Esophagus muscularis mucosa (tissue), 4 donors: ENCODE data around the gene RALGDS.

Experiments
- EP300 ChIP-seq: sonication (generic); formaldehyde crosslinking; IDR thresholded peaks from one replicate; pipeline ENCODE4 v1.6.1; 2017; ENCODE audit warnings: antibody characterized with exemption
- POLR2A ChIP-seq: fragments of 450-650 bp; IDR thresholded peaks from one replicate; pipeline ENCODE4 v1.6.1; 2017; ENCODE audit warnings: antibody characterized with exemption, moderate library complexity, mild to moderate bottlenecking, low read depth
- POLR2AphosphoS5 ChIP-seq, 2 donors: sonication (generic); formaldehyde crosslinking; IDR thresholded peaks; one replicate each; pipeline ENCODE4 v1.6.1; 2017; ENCODE audit warnings: antibody characterized with exemption in 2 of 2
- TF ChIP-seq, protein P1 (sequence below), 3 experiments: fragments of 200-600 bp in 2 of 3; fragments of 450-650 bp in 1 of 3; sonication (generic) in 2 of 3; IDR thresholded peaks; one replicate each; pipeline ENCODE4 v1.5.1; 2017 to 2019; ENCODE audit warnings: antibody characterized with exemption in 3 of 3, mild to moderate bottlenecking in 2 of 3, moderate library complexity in 1 of 3

- no peak for TF ChIP-seq POLR2A
- TF ChIP-seq, protein P1, sequence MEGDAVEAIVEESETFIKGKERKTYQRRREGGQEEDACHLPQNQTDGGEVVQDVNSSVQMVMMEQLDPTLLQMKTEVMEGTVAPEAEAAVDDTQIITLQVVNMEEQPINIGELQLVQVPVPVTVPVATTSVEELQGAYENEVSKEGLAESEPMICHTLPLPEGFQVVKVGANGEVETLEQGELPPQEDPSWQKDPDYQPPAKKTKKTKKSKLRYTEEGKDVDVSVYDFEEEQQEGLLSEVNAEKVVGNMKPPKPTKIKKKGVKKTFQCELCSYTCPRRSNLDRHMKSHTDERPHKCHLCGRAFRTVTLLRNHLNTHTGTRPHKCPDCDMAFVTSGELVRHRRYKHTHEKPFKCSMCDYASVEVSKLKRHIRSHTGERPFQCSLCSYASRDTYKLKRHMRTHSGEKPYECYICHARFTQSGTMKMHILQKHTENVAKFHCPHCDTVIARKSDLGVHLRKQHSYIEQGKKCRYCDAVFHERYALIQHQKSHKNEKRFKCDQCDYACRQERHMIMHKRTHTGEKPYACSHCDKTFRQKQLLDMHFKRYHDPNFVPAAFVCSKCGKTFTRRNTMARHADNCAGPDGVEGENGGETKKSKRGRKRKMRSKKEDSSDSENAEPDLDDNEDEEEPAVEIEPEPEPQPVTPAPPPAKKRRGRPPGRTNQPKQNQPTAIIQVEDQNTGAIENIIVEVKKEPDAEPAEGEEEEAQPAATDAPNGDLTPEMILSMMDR (IDR thresholded peaks at IDR 0.05) = no peak
- TF ChIP-seq POLR2AphosphoS5 (IDR thresholded peaks at IDR 0.05) = no peak
- TF ChIP-seq EP300 = no peak
Measured at GRCh38 chr9:133155156-133155555, 34.1 kb upstream of the RALGDS start.
